ENCODE results near the gene C17orf67.

GRCh38 chr17:56842577-56842976 lies 8.9 kb upstream of the C17orf67 start:
- no peak for TF ChIP-seq TAF1 (IDR thresholded peaks at IDR 0.05; ENCODE audit: borderline replicate concordance, insufficient read depth, low read length)
- TF ChIP-seq POLR2AphosphoS5 (IDR thresholded peaks at IDR 0.05; ENCODE audit: low read depth, low read length): no peak
- TF ChIP-seq SIN3A (IDR thresholded peaks at IDR 0.05; ENCODE audit: borderline replicate concordance, insufficient read depth, low read length): no peak
- no peak for TF ChIP-seq FOXP2 (optimal IDR thresholded peaks at IDR 0.05; ENCODE audit: borderline replicate concordance, extremely low read depth, extremely low read length, insufficient read depth)
- no peak for TF ChIP-seq REST (IDR thresholded peaks at IDR 0.05; ENCODE audit: insufficient read depth in 1 of 2, low read depth in 2 of 2, low read length in 2 of 2)
